Left lung (tissue), 10 donors: ENCODE measurements around the gene SAXO1. TPM values are rescaled to one million over a fixed set of nuclear protein-coding genes. Genes with fewer than 3 reads are reported as not detected.

Experiments used
- ATAC-seq: fragments of 200-7000 bp; cut with Tn5 transposase; one replicate; pipeline ENCODE4 v1.9.1; 2020; ENCODE audit warnings: moderate library complexity
- DNase-seq, 4 donors: peaks; one replicate each; pipeline ENCODE4 v3.0.0-alpha.2; 2013 to 2020
- H3K27ac ChIP-seq, 2 donors: fragments of 200-600 bp; sonication (generic) in 1 of 2; one replicate each; pipeline versions ENCODE4 v1.5.0 to v1.8.0; 2020 to 2021
- H3K27me3 ChIP-seq, 2 donors: fragments of 200-600 bp; sonication (generic) in 1 of 2; one replicate each; pipeline versions ENCODE4 v1.5.0 to v1.8.0; 2020 to 2021
- H3K36me3 ChIP-seq, 2 donors: fragments of 200-600 bp; sonication (generic) in 1 of 2; one replicate each; pipeline versions ENCODE4 v1.5.0 to v1.8.0; 2020 to 2021
- H3K4me1 ChIP-seq, 2 donors: fragments of 200-600 bp; one replicate each; pipeline ENCODE4 v1.8.0; 2021
- H3K4me3 ChIP-seq, 2 donors: fragments of 200-600 bp; sonication (generic) in 1 of 2; one replicate each; pipeline versions ENCODE4 v1.5.0 to v1.8.0; 2020 to 2021; ENCODE audit warnings: mild to moderate bottlenecking in 1 of 2
- H3K9me3 ChIP-seq, 2 donors: fragments of 200-600 bp; sonication (generic) in 1 of 2; one replicate each; pipeline versions ENCODE4 v1.5.0 to v1.8.0; 2020 to 2021
- intact Hi-C, 2 donors: fragments of 100-400 bp; cut with DNase I; formaldehyde crosslinking; loops; one replicate each; pipeline versions ENCODE4 v1.11.2 to v1.14.2; 2022
- polyA plus RNA-seq, 6 donors: library from polyadenylated mRNA; unstranded; fragments of 120-200 nt; gene quantifications; one replicate each; pipeline ENCODE4 v1.2.1, GENCODE V29; 2013; ENCODE audit not compliant: insufficient read length in 6 of 6
- total RNA-seq, 2 donors: library from RNA; stranded (reverse); fragmentation: NEBNext Ultra II Directional; extraction: Animal tissue kit (Norgen Biotek cat#: 25700); gene quantifications; one replicate each; pipeline ENCODE4 v1.2.1, GENCODE V29; 2021
- TF ChIP-seq, protein P1 (sequence below), 2 donors: fragments of 200-600 bp; sonication (generic) in 1 of 2; IDR thresholded peaks; one replicate each; pipeline versions ENCODE4 v1.5.0 to v1.8.0; 2021; ENCODE audit warnings: antibody characterized with exemption in 2 of 2
- donor health status: DM: no; HTN: yes; CAD: no.
- donor health status: DM: no; HTN: no; CAD: no.

SAXO1 gene
- total and polyA plus RNA-seq, 8 donors, result 0.14 to 0.30 (median 0.18) TPM; not detected in 2

GRCh38 chr9:19049917-19050636, 17.1 kb upstream of the SAXO1 start:
- H3K27ac ChIP-seq, result peak overlapping the region; percentile 96 to 98
- H3K27me3 ChIP-seq, result no peaks in the 10 kb centered on the region
- TF ChIP-seq, protein P1, sequence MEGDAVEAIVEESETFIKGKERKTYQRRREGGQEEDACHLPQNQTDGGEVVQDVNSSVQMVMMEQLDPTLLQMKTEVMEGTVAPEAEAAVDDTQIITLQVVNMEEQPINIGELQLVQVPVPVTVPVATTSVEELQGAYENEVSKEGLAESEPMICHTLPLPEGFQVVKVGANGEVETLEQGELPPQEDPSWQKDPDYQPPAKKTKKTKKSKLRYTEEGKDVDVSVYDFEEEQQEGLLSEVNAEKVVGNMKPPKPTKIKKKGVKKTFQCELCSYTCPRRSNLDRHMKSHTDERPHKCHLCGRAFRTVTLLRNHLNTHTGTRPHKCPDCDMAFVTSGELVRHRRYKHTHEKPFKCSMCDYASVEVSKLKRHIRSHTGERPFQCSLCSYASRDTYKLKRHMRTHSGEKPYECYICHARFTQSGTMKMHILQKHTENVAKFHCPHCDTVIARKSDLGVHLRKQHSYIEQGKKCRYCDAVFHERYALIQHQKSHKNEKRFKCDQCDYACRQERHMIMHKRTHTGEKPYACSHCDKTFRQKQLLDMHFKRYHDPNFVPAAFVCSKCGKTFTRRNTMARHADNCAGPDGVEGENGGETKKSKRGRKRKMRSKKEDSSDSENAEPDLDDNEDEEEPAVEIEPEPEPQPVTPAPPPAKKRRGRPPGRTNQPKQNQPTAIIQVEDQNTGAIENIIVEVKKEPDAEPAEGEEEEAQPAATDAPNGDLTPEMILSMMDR (IDR thresholded peaks at IDR 0.05), result no peak
- no peaks in the 10 kb centered on the region for H3K9me3 ChIP-seq
- peak overlapping the region; percentile 55 to 59 for H3K4me3 ChIP-seq
- intact Hi-C loops, result no loop called here
- DNase-seq (peak in 2 of 4 donors; percentile 24 to 37), ATAC-seq (peak; percentile 8)
- H3K4me1 ChIP-seq, result peaks cover 15 to 47% of the 10 kb centered on the region in 2 donors
- no peaks in the 10 kb centered on the region for H3K36me3 ChIP-seq

DNA sequence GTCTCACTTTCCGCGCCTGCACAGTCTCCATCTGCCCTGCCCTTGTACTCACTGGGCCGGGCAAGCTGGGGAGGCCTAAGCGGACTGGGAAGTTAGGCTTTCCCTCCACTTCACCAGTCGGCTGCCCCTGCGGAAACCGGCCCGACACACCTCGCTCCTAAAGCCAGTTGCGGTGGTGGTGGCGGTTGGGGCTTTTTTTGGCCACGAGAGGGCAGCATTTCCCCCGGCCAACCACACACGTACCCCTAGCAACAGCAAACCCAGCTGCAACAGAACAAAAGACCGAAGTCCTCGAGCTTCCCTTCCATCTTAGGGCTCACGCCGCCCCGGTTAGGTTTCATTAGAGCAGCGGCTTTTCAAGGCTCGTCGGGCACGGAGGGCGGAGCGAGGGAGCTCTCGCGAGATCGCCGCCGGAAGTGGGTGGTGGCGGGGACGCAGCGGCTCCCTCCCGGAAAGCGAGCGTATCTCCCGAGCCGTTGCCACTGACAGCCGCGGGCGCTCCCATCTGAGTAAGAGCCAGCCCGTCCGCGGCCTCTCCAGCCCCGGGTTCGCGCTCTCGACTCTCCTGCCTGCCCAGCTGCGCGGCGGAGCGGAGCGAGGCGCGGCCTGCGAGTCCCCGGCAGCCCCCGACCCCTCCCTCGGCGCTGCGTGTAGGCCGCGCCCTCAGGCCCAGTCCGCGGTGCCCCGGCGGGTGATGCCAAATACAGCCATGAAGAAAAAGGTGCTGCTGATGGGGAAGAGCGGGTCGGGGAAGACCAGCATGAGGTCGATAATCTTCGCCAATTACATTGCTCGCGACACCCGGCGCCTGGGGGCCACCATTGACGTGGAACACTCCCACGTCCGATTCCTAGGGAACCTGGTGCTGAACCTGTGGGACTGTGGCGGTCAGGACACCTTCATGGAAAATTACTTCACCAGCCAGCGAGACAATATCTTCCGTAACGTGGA, 16.2 kb upstream of the SAXO1 start, which contains the start of gene RRAGA:
RRAGA (plus strand) TSS at position 462 of the 951 bp plus-strand sequence; CDS start at position 695, 233 bp downstream.
- Histone ChIP-seq H3K27ac (peak within 1 kb of the TSS; percentile 96 to 98), H3K36me3 (no peaks in the 10 kb centered on the region), H3K4me3 (peak within 1 kb of the TSS; percentile 55 to 59), H3K27me3 (no peaks in the 10 kb centered on the region), H3K9me3 (no peaks in the 10 kb centered on the region), H3K4me1 (peaks cover 15 to 47% of the 10 kb centered on the region in 2 donors)
- ATAC-seq (peak; percentile 93), DNase-seq (peak; percentile 94 to 98 (median 95))
- TF ChIP-seq, protein P1 (IDR thresholded peaks at IDR 0.05), result peak; percentile 74 to 76
- intact Hi-C loops, result no loop called here

- no peak for DNase-seq
- TF ChIP-seq, protein P1 (IDR thresholded peaks at IDR 0.05), result no peak
- Histone ChIP-seq H3K9me3 (no peaks in the 10 kb centered on the region), H3K4me1 (no peaks in the 10 kb centered on the region), H3K27ac (no peak overlapping the region), H3K4me3 (no peak overlapping the region), H3K36me3 (no peaks in the 10 kb centered on the region), H3K27me3 (peaks cover 0 to 9% of the 10 kb centered on the region in 2 donors)
- intact Hi-C loops, result no loop called here
- ATAC-seq, result no peak
Observed at GRCh38 chr9:19036611-19037010, 3.6 kb upstream of the SAXO1 start.

DNA sequence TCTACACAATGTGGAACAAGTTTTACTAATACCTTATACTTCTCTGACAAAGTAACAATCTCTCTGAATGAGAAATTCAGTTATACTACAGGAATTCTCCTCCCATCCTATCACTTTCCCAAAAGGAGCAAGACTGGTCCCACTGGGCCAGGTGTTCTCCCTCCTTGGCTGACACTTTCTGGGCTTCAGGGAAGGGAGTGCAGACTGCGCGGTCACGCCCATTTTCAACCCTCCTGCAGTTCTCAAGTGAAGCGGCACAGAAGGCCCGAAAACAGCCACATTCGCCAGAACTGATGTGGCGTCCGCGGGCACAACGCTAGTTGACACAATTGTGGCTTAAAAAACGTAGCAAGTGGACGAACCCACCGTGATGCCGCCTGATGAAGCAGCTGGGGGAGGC, 603 bp downstream of the SAXO1 start:
- DNase-seq, result no peak
- ATAC-seq, result no peak
- Histone ChIP-seq H3K4me1 (no peaks in the 10 kb centered on the region), H3K9me3 (no peaks in the 10 kb centered on the region), H3K36me3 (no peaks in the 10 kb centered on the region), H3K27ac (no peak overlapping the region), H3K4me3 (no peak overlapping the region), H3K27me3 (peaks cover 0 to 16% of the 10 kb centered on the region in 2 donors)
- intact Hi-C loops, result no loop called here
- TF ChIP-seq, protein P1 (IDR thresholded peaks at IDR 0.05), result no peak

DNA sequence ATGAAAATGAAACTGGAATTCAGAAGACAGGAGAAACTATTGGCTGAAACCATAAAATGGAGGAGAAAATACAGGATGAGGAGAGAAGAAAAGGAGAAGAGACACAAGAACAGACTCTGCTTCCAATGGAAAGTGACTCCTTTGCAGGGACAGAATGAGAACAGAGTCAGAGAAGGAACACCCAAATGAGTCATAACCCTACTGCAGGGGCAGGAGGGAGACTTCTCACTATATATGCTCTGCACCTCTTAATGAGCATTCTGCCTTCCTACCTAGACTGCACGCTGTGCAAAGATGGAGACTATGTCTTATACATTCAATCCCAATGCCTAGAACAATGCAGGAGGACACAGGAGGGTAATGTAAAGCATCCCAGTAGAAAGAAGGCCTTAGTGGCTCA, 2.1 kb downstream of the SAXO1 start:
- ATAC-seq (no peak), DNase-seq (no peak)
- Histone ChIP-seq H3K27me3 (peaks cover 0 to 16% of the 10 kb centered on the region in 2 donors), H3K4me1 (no peaks in the 10 kb centered on the region), H3K36me3 (no peaks in the 10 kb centered on the region), H3K27ac (no peak overlapping the region), H3K9me3 (no peaks in the 10 kb centered on the region), H3K4me3 (no peak overlapping the region)
- intact Hi-C loops, result no loop called here
- TF ChIP-seq, protein P1 (IDR thresholded peaks at IDR 0.05), result no peak
